Brain microvascular endothelial cell (primary cell): ENCODE results near the gene SNX13.

Experiments used
- DNase-seq: peaks from one replicate; pipeline ENCODE4 v3.0.0-alpha.2; 2020
- H3K27ac ChIP-seq: fragments of 250-450 bp; sonication (Bioruptor Pico); 2 replicates; pipeline ENCODE4 v1.5.1; 2020; ENCODE audit warnings: mild to moderate bottlenecking, moderate library complexity
- H3K27me3 ChIP-seq: fragments of 250-450 bp; sonication (Bioruptor Pico); replicated peaks from 2 replicates; pipeline ENCODE4 v1.5.1; 2020; ENCODE audit warnings: mild to moderate bottlenecking
- H3K36me3 ChIP-seq: fragments of 250-450 bp; sonication (Bioruptor Pico); replicated peaks from 2 replicates; pipeline ENCODE4 v1.5.1; 2020; ENCODE audit warnings: mild to moderate bottlenecking
- H3K4me3 ChIP-seq: 2 replicates; pipeline ENCODE4 v1.5.1; 2011; ENCODE audit warnings: low read depth, mild to moderate bottlenecking, control low read depth, low read length, moderate library complexity
- in situ Hi-C: cut with HindIII; loops from 2 replicates; pipeline ENCODE4 v1.10.0; 2017; ENCODE audit warnings: low sequenced_read_pairs, low pct_ligation_motif_present
- TF ChIP-seq, protein P1 (sequence below): IDR thresholded peaks from 2 replicates; pipeline ENCODE4 v1.5.1; 2011; ENCODE audit warnings: low read depth, mild to moderate bottlenecking, moderate library complexity, low read length, control low read depth, inconsistent platforms; ENCODE audit errors: missing control alignments

SNX13 gene

DNA sequence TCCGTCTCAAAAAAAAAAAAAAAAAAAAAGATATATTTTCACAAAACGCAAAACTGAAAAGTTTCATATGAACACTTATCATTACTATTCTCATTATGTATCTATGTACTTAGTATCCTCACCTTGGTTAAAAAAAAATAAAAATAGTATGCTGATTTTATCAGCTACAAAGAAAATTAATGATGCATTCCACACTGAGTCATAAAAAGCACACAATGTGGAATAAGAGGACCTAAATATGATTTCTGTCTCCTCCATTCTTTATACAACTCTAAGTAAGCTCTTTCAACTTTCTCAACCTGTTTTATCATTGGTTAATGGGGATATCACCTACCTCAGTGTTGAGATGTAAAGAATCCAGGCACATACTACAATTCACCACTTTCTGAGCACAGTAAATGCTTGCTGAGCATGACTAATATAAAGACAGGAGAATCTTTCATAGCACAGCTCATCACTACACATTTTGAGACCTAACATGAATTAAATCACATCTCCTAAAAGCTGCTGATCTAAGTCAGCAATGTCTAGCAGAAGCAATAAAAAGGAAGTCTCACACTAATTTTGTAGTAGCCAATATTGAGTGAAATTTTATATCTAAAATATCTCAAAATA lies 2.7 kb downstream of the SNX13 start:
- in situ Hi-C loops: no loop called here
- H3K27ac ChIP-seq: no peak overlapping the region
- no peak for DNase-seq

DNA sequence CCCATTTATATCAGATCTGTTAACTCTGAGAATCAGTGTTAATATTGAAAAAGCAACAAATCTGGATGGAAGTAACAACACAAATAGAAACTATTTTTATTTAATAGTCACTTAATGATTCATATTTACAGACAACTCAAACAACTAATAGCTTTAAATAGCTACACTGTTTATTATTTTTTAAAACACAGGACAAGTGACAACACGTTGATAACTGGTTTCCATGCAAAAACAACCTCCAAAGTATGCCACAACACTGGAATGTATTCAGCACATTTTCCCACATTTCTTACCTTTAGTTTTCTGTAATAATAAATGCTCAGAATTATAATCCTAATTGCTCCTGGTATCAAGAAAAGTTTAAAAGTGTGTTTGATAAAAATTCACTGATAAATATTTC lies 4.0 kb downstream of the SNX13 start:
- Histone ChIP-seq H3K27me3 (no peaks in the 10 kb centered on the region), H3K36me3 (no peaks in the 10 kb centered on the region), H3K4me3 (no peak overlapping the region), H3K27ac (no peak overlapping the region)
- no peak for DNase-seq
- TF ChIP-seq, protein P1, sequence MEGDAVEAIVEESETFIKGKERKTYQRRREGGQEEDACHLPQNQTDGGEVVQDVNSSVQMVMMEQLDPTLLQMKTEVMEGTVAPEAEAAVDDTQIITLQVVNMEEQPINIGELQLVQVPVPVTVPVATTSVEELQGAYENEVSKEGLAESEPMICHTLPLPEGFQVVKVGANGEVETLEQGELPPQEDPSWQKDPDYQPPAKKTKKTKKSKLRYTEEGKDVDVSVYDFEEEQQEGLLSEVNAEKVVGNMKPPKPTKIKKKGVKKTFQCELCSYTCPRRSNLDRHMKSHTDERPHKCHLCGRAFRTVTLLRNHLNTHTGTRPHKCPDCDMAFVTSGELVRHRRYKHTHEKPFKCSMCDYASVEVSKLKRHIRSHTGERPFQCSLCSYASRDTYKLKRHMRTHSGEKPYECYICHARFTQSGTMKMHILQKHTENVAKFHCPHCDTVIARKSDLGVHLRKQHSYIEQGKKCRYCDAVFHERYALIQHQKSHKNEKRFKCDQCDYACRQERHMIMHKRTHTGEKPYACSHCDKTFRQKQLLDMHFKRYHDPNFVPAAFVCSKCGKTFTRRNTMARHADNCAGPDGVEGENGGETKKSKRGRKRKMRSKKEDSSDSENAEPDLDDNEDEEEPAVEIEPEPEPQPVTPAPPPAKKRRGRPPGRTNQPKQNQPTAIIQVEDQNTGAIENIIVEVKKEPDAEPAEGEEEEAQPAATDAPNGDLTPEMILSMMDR: no peak
- in situ Hi-C loops: no loop called here

More for the DNA sequence above, 2.7 kb downstream of the SNX13 start:
- TF ChIP-seq, protein P1: no peak
- Histone ChIP-seq H3K4me3 (no peak overlapping the region), H3K27me3 (no peaks in the 10 kb centered on the region), H3K36me3 (no peaks in the 10 kb centered on the region)

DNA sequence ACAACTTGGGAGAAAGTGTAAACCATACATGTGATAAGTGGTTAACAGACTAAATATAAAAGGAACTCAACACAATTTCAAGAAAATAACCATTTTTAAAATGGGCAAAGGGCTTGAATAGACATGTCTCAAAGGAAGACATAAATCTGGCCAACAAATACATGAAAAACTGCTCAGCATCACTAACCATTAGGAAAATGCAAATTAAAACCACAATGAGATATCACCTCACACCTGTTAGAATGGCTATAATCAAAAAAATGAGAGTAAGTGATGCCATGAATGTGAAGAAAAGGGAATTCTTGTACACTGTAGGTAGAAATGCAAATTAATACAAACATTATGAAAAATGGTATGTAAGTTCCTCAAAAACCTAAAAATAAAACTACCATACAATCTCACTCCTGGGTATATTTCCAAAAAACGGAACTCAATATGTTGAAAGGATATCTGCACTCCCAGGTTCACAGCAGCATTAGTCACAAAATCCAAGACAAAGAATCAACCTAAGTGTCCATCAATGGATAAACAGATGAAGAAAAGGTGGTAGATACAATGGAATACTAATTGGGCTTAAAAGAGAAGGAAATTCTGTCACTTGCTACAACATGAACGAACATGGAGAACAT lies 5.6 kb downstream of the SNX13 start:
- in situ Hi-C loops: no loop called here
- H3K27me3 ChIP-seq: no peaks in the 10 kb centered on the region
- no peak for DNase-seq
- H3K4me3 ChIP-seq: no peak overlapping the region
- no peaks in the 10 kb centered on the region for H3K36me3 ChIP-seq
- H3K27ac ChIP-seq: no peak overlapping the region
- TF ChIP-seq, protein P1: no peak

DNA sequence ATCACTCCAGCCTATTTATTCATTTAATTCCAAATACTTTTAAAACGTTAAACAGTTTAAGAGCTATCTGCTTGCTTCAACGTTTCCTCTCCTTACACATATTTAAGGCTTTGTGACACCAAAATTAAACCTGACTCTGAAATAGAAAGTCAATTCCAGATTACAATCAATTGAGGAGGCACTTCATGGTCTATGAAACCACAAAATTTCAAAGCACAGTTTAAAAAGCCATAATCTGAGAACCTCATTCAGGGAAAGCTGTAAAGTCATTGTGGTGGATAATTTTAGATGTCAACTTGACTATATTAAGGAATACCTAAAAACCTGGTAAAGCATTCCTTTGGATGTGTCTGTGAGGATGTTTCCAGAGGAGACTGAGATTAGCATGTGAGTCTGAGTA lies 6.2 kb downstream of the SNX13 start:
- H3K4me3 ChIP-seq: no peak overlapping the region
- in situ Hi-C loops: no loop called here
- TF ChIP-seq, protein P1: no peak
- H3K27ac ChIP-seq: no peak overlapping the region
- no peak for DNase-seq
- no peaks in the 10 kb centered on the region for H3K36me3 ChIP-seq
- no peaks in the 10 kb centered on the region for H3K27me3 ChIP-seq

DNA sequence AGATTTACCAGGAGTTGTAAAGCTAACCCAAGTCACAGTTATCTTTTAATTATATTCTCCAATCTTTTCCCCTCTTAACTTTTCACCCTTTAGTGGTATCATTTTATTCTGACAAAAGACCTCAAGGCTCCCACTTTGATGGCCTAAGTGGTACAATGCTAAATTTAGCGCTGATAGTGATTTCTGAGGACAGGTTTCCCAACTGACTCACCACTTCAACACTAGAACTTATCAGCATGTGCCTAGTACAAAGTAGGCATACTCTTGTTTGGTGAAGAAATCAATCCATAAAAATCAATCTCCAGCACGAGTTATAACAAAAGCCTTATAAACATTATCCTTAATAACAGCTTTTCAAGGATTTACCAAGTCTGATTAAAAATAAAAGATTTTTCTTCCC lies 7.5 kb downstream of the SNX13 start:
- Histone ChIP-seq H3K4me3 (no peak overlapping the region), H3K27me3 (no peaks in the 10 kb centered on the region), H3K27ac (no peak overlapping the region), H3K36me3 (no peaks in the 10 kb centered on the region)
- no peak for DNase-seq
- in situ Hi-C loops: no loop called here
- TF ChIP-seq, protein P1: no peak

DNA sequence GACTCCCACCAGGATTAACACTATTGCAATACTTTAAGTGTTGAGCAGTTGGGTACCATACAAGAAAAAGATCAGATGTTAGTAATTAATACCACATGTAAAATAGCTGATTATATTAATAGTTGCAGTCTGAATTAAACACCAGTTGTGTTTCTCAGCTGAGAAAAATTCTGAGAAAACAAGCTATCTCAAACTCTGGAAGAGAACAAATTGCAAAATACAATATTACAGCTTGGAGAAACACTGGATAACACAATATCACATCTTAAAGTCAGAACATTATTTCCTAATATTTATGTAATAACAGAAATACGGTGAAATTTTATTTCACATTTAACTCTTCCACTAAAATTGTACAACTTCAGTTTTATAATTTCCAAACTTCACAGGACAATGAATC lies 9.2 kb downstream of the SNX13 start:
- Histone ChIP-seq H3K4me3 (no peak overlapping the region), H3K27ac (no peak overlapping the region), H3K36me3 (no peaks in the 10 kb centered on the region), H3K27me3 (no peaks in the 10 kb centered on the region)
- in situ Hi-C loops: no loop called here
- DNase-seq: no peak
- TF ChIP-seq, protein P1: no peak
